Epithelial cell of proximal tubule (primary cell): ENCODE measurements around the gene NAB1. TPM values are rescaled to one million over a fixed set of nuclear protein-coding genes. Genes with fewer than 3 reads are reported as not detected.

ENCODE experiments used
- DNase-seq: peaks from one replicate; pipeline ENCODE4 v3.0.0-alpha.2; 2011; ENCODE audit warnings: low read depth
- H3K4me3 ChIP-seq: 2 replicates; pipeline ENCODE4 v1.5.1; 2011; ENCODE audit warnings: low read depth, mild to moderate bottlenecking, low read length
- CTCF ChIP-seq: conservative IDR thresholded peaks from 2 replicates; pipeline ENCODE4 v1.5.1; 2012; ENCODE audit warnings: low read depth, mild to moderate bottlenecking, low read length
- total RNA-seq: library from RNA; depleted of rRNA; stranded (reverse); fragments of >200 nt; gene quantifications from 2 replicates; pipeline ENCODE4 v1.2.3, GENCODE V29; 2015

Gene NAB1
- total RNA-seq, 1 donor from 2014 or later, result 10.0 TPM

GRCh38 chr2:190682168-190682567 is 33.3 kb downstream of the NAB1 start:
- no peak overlapping the region for H3K4me3 ChIP-seq
- DNase-seq, result no peak
- no peak for TF ChIP-seq CTCF

- no peak for DNase-seq
- no peak overlapping the region for H3K4me3 ChIP-seq
- TF ChIP-seq CTCF, result no peak
Measured at GRCh38 chr2:190683802-190684201, 34.9 kb downstream of the NAB1 start.

GRCh38 chr2:190684931-190685330 is 36.0 kb downstream of the NAB1 start:
- TF ChIP-seq CTCF, result no peak
- H3K4me3 ChIP-seq, result no peak overlapping the region
- DNase-seq, result no peak

GRCh38 chr2:190685333-190685732 is 36.5 kb downstream of the NAB1 start:
- TF ChIP-seq CTCF, result no peak

GRCh38 chr2:190693533-190694232 is 44.8 kb downstream of the NAB1 start:
- no peak for DNase-seq
- H3K4me3 ChIP-seq, result no peak overlapping the region
- TF ChIP-seq CTCF, result no peak

More at GRCh38 chr2:190685333-190685732, 36.5 kb downstream of the NAB1 start:
- DNase-seq, result no peak
- no peak overlapping the region for H3K4me3 ChIP-seq

GRCh38 chr2:190694479-190694878 is 45.6 kb downstream of the NAB1 start:
- no peak for TF ChIP-seq CTCF
- no peak overlapping the region for H3K4me3 ChIP-seq
- DNase-seq, result no peak

- no peak overlapping the region for H3K4me3 ChIP-seq
- TF ChIP-seq CTCF, result no peak
- DNase-seq, result no peak
Measured at GRCh38 chr2:190695739-190696138, 46.9 kb downstream of the NAB1 start.
